K562 (cell line): ENCODE data around the gene CENPV.

Source experiments
- BRF2 ChIP-seq: IDR thresholded peaks from 3 replicates; pipeline ENCODE4 v1.6.1; 2011; ENCODE audit warnings: borderline replicate concordance, mild to moderate bottlenecking; ENCODE audit not compliant: insufficient read length, insufficient read depth
- CHCHD3 ChIP-seq: fragments of 250-450 bp; sonication (Bioruptor Pico); IDR thresholded peaks from 2 replicates; pipeline ENCODE4 v2.1.2; 2022; ENCODE audit warnings: mild to moderate bottlenecking
- GABPA ChIP-seq: fragments of 200-800 bp; sonication (Bioruptor generic); conservative IDR thresholded peaks from 2 replicates; pipeline ENCODE4 v1.6.1; 2016; ENCODE audit warnings: low read depth, missing genetic modification characterization, missing compliant biosample characterization
- GMEB1 ChIP-seq: fragments of 250-450 bp; sonication (Bioruptor Pico); IDR thresholded peaks from 2 replicates; pipeline ENCODE4 v1.4.0; 2020; ENCODE audit warnings: mild to moderate bottlenecking
- SAP30 ChIP-seq: fragments of 200-600 bp; sonication (generic); IDR thresholded peaks from 2 replicates; pipeline ENCODE4 v1.6.1; 2012; ENCODE audit warnings: borderline replicate concordance, low read depth, mild to moderate bottlenecking, moderate library complexity, low read length, control low read depth, inconsistent platforms; ENCODE audit not compliant: insufficient read depth, poor library complexity, severe bottlenecking
- TCF3 ChIP-seq: sonication (generic); formaldehyde crosslinking; IDR thresholded peaks from 2 replicates; pipeline ENCODE4 v1.4.0; 2020; ENCODE audit warnings: mild to moderate bottlenecking, missing genetic modification reagents
- TOE1 ChIP-seq, 2 experiments: fragments of 450-650 bp in 1 of 2; sonication (generic) in 1 of 2; formaldehyde crosslinking in 1 of 2; IDR thresholded peaks; 2 replicates each; pipeline versions ENCODE4 v1.7.1 to v1.8.0; 2016 to 2022; ENCODE audit warnings: borderline replicate concordance in 2 of 2, mild to moderate bottlenecking in 2 of 2, antibody characterized with exemption in 1 of 2, inconsistent platforms in 1 of 2, low read depth in 1 of 2, missing genetic modification reagents in 1 of 2, moderate library complexity in 1 of 2
- YY1 ChIP-seq, 3 experiments: IDR thresholded peaks; 2 replicates each; pipeline ENCODE4 v1.6.1; 2011; ENCODE audit warnings: low read length in 2 of 3, mild to moderate bottlenecking in 2 of 3, moderate library complexity in 2 of 3, borderline replicate concordance in 1 of 3, control low read depth in 1 of 3, low read depth in 1 of 3; ENCODE audit not compliant: insufficient read depth in 3 of 3, insufficient replicate concordance in 2 of 3, control insufficient read depth in 1 of 3, insufficient read length in 1 of 3; ENCODE audit errors: extremely low read depth in 1 of 3
- ZNF561 ChIP-seq: fragments of 450-650 bp; formaldehyde crosslinking; conservative IDR thresholded peaks from 2 replicates; pipeline ENCODE4 v1.4.0; 2020; ENCODE audit warnings: mild to moderate bottlenecking, moderate library complexity
- ZNF696 ChIP-seq: fragments of 250-450 bp; sonication (Bioruptor Pico); conservative IDR thresholded peaks from 2 replicates; pipeline ENCODE4 v1.4.0; 2020; ENCODE audit warnings: mild to moderate bottlenecking, moderate library complexity
- TF ChIP-seq, protein P1 (sequence below): sonication (generic); formaldehyde crosslinking; IDR thresholded peaks from 2 replicates; pipeline ENCODE4 v1.8.1; 2023; ENCODE audit warnings: mild to moderate bottlenecking, missing genetic modification reagents
- TF ChIP-seq, protein P2 (sequence below), 2 experiments: IDR thresholded peaks in 1 of 2; conservative IDR thresholded peaks in 1 of 2; 2 replicates each; pipeline ENCODE4 v1.6.1; 2016; ENCODE audit warnings: low read depth in 2 of 2, mild to moderate bottlenecking in 1 of 2, missing compliant biosample characterization in 1 of 2, missing genetic modification characterization in 1 of 2, moderate library complexity in 1 of 2
- TF ChIP-seq, protein P3 (sequence below): sonication (generic); formaldehyde crosslinking; IDR thresholded peaks from 2 replicates; pipeline ENCODE4 v1.8.1; 2023; ENCODE audit warnings: mild to moderate bottlenecking, missing genetic modification reagents

DNA sequence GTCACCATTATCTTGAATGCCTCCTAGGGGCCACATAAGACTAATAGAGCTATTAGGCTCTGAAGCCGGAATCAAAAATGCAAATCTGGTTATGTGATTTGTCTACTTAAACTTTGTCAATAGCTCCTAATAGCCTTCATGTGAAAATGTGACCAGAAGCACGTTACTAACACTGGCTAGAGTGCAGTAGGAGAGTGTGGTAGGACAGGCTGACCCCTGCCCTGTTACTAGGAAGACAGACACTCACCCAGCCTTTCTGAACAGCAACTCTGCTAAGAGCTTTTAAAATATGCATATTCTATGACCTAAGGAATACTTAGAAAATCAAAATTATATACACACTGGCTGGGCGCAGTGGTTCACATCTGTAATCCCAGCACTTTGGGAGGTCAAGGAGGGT is 26.3 kb downstream of the CENPV start:
- TF ChIP-seq, protein P1, sequence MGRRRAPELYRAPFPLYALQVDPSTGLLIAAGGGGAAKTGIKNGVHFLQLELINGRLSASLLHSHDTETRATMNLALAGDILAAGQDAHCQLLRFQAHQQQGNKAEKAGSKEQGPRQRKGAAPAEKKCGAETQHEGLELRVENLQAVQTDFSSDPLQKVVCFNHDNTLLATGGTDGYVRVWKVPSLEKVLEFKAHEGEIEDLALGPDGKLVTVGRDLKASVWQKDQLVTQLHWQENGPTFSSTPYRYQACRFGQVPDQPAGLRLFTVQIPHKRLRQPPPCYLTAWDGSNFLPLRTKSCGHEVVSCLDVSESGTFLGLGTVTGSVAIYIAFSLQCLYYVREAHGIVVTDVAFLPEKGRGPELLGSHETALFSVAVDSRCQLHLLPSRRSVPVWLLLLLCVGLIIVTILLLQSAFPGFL (CRISPR knock-in tag) = no peak
- TF ChIP-seq CHCHD3 (no peak), TOE1 (IDR thresholded peaks at IDR 0.05; ENCODE audit: borderline replicate concordance) (no peak), TOE1 (CRISPR knock-in tag; IDR thresholded peaks at IDR 0.05; ENCODE audit: borderline replicate concordance, low read depth) (no peak), BRF2 (no peak), GABPA (tag) (no peak), GMEB1 (CRISPR knock-in tag) (no peak), SAP30 (no peak), ZNF561 (CRISPR knock-in tag) (no peak), TCF3 (CRISPR knock-in tag) (no peak), ZNF696 (CRISPR knock-in tag) (no peak), YY1 (IDR thresholded peaks at IDR 0.05; ENCODE audit: borderline replicate concordance in 1 of 3, control insufficient read depth in 1 of 3, extremely low read depth in 1 of 3, insufficient read depth in 3 of 3, insufficient read length in 1 of 3, insufficient replicate concordance in 2 of 3, low read depth in 1 of 3, low read length in 2 of 3) (no peak)
- TF ChIP-seq, protein P2, sequence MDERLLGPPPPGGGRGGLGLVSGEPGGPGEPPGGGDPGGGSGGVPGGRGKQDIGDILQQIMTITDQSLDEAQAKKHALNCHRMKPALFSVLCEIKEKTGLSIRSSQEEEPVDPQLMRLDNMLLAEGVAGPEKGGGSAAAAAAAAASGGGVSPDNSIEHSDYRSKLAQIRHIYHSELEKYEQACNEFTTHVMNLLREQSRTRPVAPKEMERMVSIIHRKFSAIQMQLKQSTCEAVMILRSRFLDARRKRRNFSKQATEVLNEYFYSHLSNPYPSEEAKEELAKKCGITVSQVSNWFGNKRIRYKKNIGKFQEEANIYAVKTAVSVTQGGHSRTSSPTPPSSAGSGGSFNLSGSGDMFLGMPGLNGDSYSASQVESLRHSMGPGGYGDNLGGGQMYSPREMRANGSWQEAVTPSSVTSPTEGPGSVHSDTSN (CRISPR knock-in tag; IDR thresholded peaks at IDR 0.05; ENCODE audit: low read depth) = no peak
- TF ChIP-seq, protein P2 (tag; conservative IDR thresholded peaks at IDR 0.05; ENCODE audit: low read depth) = no peak
- TF ChIP-seq, protein P3, sequence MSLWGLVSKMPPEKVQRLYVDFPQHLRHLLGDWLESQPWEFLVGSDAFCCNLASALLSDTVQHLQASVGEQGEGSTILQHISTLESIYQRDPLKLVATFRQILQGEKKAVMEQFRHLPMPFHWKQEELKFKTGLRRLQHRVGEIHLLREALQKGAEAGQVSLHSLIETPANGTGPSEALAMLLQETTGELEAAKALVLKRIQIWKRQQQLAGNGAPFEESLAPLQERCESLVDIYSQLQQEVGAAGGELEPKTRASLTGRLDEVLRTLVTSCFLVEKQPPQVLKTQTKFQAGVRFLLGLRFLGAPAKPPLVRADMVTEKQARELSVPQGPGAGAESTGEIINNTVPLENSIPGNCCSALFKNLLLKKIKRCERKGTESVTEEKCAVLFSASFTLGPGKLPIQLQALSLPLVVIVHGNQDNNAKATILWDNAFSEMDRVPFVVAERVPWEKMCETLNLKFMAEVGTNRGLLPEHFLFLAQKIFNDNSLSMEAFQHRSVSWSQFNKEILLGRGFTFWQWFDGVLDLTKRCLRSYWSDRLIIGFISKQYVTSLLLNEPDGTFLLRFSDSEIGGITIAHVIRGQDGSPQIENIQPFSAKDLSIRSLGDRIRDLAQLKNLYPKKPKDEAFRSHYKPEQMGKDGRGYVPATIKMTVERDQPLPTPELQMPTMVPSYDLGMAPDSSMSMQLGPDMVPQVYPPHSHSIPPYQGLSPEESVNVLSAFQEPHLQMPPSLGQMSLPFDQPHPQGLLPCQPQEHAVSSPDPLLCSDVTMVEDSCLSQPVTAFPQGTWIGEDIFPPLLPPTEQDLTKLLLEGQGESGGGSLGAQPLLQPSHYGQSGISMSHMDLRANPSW (CRISPR knock-in tag) = no peak
